Femur (tissue), 1 donor: ENCODE results near the gene RPL28.

Experiments used
- DNase-seq: peaks from one replicate; pipeline ENCODE4 v3.0.0-alpha.2; 2017

Gene RPL28

GRCh38 chr19:55353803-55354697 lies 31.7 kb upstream of the RPL28 start:
- peak; percentile 73 for DNase-seq

GRCh38 chr19:55354698-55355212 lies 31.0 kb upstream of the RPL28 start, which contains the start of gene COX6B2:
Gene COX6B2, minus strand, starts transcription at chr19:55354719. Its CDS starts 198 bp downstream, at chr19:55354521.
- no peak for DNase-seq

GRCh38 chr19:55355213-55355821 lies 30.4 kb upstream of the RPL28 start:
- no peak for DNase-seq

- no peak for DNase-seq
Observed at GRCh38 chr19:55358493-55358892, 27.2 kb upstream of the RPL28 start.

- no peak for DNase-seq
Observed at GRCh38 chr19:55358943-55359908, 26.5 kb upstream of the RPL28 start.

- no peak for DNase-seq
Observed at GRCh38 chr19:55360902-55361301, 24.8 kb upstream of the RPL28 start.

- DNase-seq: no peak
Observed at GRCh38 chr19:55362174-55362989, 23.4 kb upstream of the RPL28 start.

GRCh38 chr19:55362990-55363716 lies 22.6 kb upstream of the RPL28 start, which contains the start of gene GARIN5B:
Gene GARIN5B, minus strand, starts transcription at chr19:55363260. Its CDS starts 194 bp downstream, at chr19:55363066.
- DNase-seq: no peak

GRCh38 chr19:55365245-55365644 lies 20.5 kb upstream of the RPL28 start:
- no peak for DNase-seq

GRCh38 chr19:55365964-55366363 lies 19.8 kb upstream of the RPL28 start:
- no peak for DNase-seq

GRCh38 chr19:55366790-55367189 lies 18.9 kb upstream of the RPL28 start:
- DNase-seq: no peak

- no peak for DNase-seq
Observed at GRCh38 chr19:55368106-55368505, 17.6 kb upstream of the RPL28 start.

- no peak for DNase-seq
Observed at GRCh38 chr19:55368701-55369563, 16.8 kb upstream of the RPL28 start.

GRCh38 chr19:55369653-55370304 lies 16.0 kb upstream of the RPL28 start:
- no peak for DNase-seq

GRCh38 chr19:55370305-55370988 lies 15.3 kb upstream of the RPL28 start, which contains the start of gene IL11:
Gene IL11, minus strand, starts transcription at chr19:55370463. Its CDS starts 153 bp downstream, at chr19:55370310.
- DNase-seq: no peak

- no peak for DNase-seq
Observed at GRCh38 chr19:55372316-55373081, 13.2 kb upstream of the RPL28 start.

- no peak for DNase-seq
Observed at GRCh38 chr19:55373306-55373992, 12.3 kb upstream of the RPL28 start.
